A204.1 (cell line): Measurements from ENCODE around the gene HELLS.
"Not testable (repeated sequence)": the region's sequence is repeated elsewhere in the genome, so short reads cannot be mapped to it uniquely, and the experiment has no call there.

Experiments used
- FAIRE-seq: peaks from 2 replicates; lab custom pipeline; 2012; peaks lifted over from hg19 to GRCh38; lab: Jason Lieb, UNC

The HELLS gene

GRCh38 chr10:94545391-94546048 is at the start of gene HELLS:
TSS of gene HELLS (plus strand) at chr10:94545788. CDS start at chr10:94545922, 134 bp downstream.
- no peak for FAIRE-seq

GRCh38 chr10:94496010-94496409 is 49.6 kb upstream of the HELLS start:
- no peak for FAIRE-seq

GRCh38 chr10:94496646-94497045 is 48.9 kb upstream of the HELLS start:
- peak; percentile 56 for FAIRE-seq

- FAIRE-seq, result peak; percentile 72
Observed at GRCh38 chr10:94500063-94500462, 45.5 kb upstream of the HELLS start.

- FAIRE-seq, result no peak
Observed at GRCh38 chr10:94521276-94522250, 24.0 kb upstream of the HELLS start.

GRCh38 chr10:94524146-94524545 is 21.4 kb upstream of the HELLS start:
- FAIRE-seq, result no peak

- no peak for FAIRE-seq
Observed at GRCh38 chr10:94524711-94525110, 20.9 kb upstream of the HELLS start.

GRCh38 chr10:94531550-94531949 is 14.0 kb upstream of the HELLS start:
- FAIRE-seq, result peak; percentile 100

GRCh38 chr10:94533027-94533426 is 12.6 kb upstream of the HELLS start:
- peak; percentile 11 for FAIRE-seq

- not testable (repeated sequence) for FAIRE-seq
Observed at GRCh38 chr10:94542282-94542681, 3.3 kb upstream of the HELLS start.

- FAIRE-seq, result no peak
Observed at GRCh38 chr10:94546049-94546900, 687 bp downstream of the HELLS start.

- no peak for FAIRE-seq
Observed at GRCh38 chr10:94546901-94547185, 1.3 kb downstream of the HELLS start.

- no peak for FAIRE-seq
Observed at GRCh38 chr10:94549221-94549620, 3.6 kb downstream of the HELLS start.

- FAIRE-seq, result not testable (repeated sequence)
Observed at GRCh38 chr10:94567714-94568307, 22.2 kb downstream of the HELLS start.

GRCh38 chr10:94571081-94571480 is 25.5 kb downstream of the HELLS start:
- FAIRE-seq, result peak; percentile 74

GRCh38 chr10:94571528-94571927 is 25.9 kb downstream of the HELLS start:
- no peak for FAIRE-seq

GRCh38 chr10:94578790-94579189 is 33.2 kb downstream of the HELLS start:
- no peak for FAIRE-seq

- FAIRE-seq, result no peak
Observed at GRCh38 chr10:94583124-94583523, 37.5 kb downstream of the HELLS start.

- FAIRE-seq, result peak; percentile 16
Observed at GRCh38 chr10:94591461-94592205, 46.0 kb downstream of the HELLS start.

GRCh38 chr10:94602729-94603515 is 57.3 kb downstream of the HELLS start:
- FAIRE-seq, result no peak

GRCh38 chr10:94607111-94607510 is 61.5 kb downstream of the HELLS start:
- no peak for FAIRE-seq
